Measurements from ENCODE around the gene DPM2. TPM values are rescaled to one million over a fixed set of nuclear protein-coding genes. Genes with fewer than 3 reads are reported as not detected.

DPM2 gene
- total and polyA plus RNA-seq, 2 experiments from 2014 or later: 36.6 to 92.4 TPM

DNA sequence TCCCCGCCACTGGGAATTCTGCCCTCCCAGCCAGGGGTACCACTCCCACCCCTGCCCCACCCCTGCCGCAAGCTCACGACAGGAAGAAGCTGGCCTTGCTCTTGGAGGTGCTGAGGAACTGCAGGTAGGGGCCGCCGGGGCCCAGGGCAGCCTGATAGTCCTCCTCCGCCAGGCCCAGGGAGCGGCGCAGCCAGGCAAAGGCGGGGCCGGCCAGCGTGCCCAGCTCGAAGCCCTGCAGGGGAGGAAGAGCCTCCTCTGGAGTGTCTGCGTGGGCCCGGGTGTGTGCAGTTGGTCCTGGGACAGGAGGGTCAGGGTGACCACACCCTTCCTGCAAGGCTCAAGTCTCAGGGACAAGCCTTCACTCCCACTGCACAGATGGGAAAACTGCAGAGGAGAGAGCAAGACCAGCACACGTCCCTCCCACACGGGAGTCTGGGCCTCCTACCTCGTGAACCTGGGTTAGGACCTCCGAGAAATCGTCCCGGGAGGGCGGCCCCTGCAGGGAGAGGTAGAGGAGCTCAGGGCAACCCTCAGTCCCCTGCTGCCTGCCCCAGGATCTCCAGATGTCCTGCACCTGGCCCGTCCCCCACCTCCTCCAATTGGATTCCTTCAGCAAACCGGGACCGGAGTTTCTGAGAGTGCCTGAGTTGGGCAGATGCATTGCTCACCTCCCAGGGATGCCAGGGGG lies 9.5 kb downstream of the DPM2 start:
- Mint-ChIP-seq H3K27me3 (ENCODE audit: insufficient read depth, low read depth, poor library complexity) (peaks cover 28% of the 10 kb centered on the region), H3K4me1 (peaks cover 28% of the 10 kb centered on the region), H3K9me3 (no peaks in the 10 kb centered on the region), H3K27ac (no peak overlapping the region), H3K36me3 (ENCODE audit: low read depth) (peaks cover 13% of the 10 kb centered on the region), H3K4me3 (peak overlapping the region; percentile 91)
- H3K79me2 ChIP-seq (replicated peaks; ENCODE audit: insufficient read depth): no peaks in the 10 kb centered on the region
- ATAC-seq (peak; percentile 17), DNase-seq (ENCODE audit: low spot score) (peak; percentile 67)
- peaks cover 16% of the 10 kb centered on the region for H3F3A ChIP-seq (replicated peaks; ENCODE audit: low read depth)
- TF ChIP-seq, protein P1, sequence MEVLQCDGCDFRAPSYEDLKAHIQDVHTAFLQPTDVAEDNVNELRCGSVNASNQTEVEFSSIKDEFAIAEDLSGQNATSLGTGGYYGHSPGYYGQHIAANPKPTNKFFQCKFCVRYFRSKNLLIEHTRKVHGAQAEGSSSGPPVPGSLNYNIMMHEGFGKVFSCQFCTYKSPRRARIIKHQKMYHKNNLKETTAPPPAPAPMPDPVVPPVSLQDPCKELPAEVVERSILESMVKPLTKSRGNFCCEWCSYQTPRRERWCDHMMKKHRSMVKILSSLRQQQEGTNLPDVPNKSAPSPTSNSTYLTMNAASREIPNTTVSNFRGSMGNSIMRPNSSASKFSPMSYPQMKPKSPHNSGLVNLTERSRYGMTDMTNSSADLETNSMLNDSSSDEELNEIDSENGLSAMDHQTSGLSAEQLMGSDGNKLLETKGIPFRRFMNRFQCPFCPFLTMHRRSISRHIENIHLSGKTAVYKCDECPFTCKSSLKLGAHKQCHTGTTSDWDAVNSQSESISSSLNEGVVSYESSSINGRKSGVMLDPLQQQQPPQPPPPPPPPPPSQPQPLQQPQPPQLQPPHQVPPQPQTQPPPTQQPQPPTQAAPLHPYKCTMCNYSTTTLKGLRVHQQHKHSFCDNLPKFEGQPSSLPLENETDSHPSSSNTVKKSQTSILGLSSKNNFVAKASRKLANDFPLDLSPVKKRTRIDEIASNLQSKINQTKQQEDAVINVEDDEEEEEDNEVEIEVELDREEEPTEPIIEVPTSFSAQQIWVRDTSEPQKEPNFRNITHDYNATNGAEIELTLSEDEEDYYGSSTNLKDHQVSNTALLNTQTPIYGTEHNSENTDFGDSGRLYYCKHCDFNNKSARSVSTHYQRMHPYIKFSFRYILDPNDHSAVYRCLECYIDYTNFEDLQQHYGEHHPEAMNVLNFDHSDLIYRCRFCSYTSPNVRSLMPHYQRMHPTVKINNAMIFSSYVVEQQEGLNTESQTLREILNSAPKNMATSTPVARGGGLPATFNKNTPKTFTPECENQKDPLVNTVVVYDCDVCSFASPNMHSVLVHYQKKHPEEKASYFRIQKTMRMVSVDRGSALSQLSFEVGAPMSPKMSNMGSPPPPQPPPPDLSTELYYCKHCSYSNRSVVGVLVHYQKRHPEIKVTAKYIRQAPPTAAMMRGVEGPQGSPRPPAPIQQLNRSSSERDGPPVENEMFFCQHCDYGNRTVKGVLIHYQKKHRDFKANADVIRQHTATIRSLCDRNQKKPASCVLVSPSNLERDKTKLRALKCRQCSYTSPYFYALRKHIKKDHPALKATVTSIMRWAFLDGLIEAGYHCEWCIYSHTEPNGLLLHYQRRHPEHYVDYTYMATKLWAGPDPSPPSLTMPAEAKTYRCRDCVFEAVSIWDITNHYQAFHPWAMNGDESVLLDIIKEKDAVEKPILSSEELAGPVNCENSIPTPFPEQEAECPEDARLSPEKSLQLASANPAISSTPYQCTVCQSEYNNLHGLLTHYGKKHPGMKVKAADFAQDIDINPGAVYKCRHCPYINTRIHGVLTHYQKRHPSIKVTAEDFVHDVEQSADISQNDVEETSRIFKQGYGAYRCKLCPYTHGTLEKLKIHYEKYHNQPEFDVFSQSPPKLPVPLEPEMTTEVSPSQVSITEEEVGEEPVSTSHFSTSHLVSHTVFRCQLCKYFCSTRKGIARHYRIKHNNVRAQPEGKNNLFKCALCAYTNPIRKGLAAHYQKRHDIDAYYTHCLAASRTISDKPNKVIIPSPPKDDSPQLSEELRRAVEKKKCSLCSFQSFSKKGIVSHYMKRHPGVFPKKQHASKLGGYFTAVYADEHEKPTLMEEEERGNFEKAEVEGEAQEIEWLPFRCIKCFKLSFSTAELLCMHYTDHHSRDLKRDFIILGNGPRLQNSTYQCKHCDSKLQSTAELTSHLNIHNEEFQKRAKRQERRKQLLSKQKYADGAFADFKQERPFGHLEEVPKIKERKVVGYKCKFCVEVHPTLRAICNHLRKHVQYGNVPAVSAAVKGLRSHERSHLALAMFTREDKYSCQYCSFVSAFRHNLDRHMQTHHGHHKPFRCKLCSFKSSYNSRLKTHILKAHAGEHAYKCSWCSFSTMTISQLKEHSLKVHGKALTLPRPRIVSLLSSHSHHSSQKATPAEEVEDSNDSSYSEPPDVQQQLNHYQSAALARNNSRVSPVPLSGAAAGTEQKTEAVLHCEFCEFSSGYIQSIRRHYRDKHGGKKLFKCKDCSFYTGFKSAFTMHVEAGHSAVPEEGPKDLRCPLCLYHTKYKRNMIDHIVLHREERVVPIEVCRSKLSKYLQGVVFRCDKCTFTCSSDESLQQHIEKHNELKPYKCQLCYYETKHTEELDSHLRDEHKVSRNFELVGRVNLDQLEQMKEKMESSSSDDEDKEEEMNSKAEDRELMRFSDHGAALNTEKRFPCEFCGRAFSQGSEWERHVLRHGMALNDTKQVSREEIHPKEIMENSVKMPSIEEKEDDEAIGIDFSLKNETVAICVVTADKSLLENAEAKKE (CRISPR knock-in tag; IDR thresholded peaks at IDR 0.05): no peak
- TF ChIP-seq JUNB (IDR thresholded peaks at IDR 0.05; ENCODE audit: unreplicated experiment) (no peak), REST (IDR thresholded peaks at IDR 0.05; ENCODE audit: unreplicated experiment) (no peak), ZNF114 (CRISPR knock-in tag; IDR thresholded peaks at IDR 0.05) (no peak), STAT1 (IDR thresholded peaks at IDR 0.05; ENCODE audit: unreplicated experiment) (no peak), CREB1 (CRISPR knock-in tag; IDR thresholded peaks at IDR 0.05; ENCODE audit: low read depth) (no peak)
- TF ChIP-seq, protein P2, sequence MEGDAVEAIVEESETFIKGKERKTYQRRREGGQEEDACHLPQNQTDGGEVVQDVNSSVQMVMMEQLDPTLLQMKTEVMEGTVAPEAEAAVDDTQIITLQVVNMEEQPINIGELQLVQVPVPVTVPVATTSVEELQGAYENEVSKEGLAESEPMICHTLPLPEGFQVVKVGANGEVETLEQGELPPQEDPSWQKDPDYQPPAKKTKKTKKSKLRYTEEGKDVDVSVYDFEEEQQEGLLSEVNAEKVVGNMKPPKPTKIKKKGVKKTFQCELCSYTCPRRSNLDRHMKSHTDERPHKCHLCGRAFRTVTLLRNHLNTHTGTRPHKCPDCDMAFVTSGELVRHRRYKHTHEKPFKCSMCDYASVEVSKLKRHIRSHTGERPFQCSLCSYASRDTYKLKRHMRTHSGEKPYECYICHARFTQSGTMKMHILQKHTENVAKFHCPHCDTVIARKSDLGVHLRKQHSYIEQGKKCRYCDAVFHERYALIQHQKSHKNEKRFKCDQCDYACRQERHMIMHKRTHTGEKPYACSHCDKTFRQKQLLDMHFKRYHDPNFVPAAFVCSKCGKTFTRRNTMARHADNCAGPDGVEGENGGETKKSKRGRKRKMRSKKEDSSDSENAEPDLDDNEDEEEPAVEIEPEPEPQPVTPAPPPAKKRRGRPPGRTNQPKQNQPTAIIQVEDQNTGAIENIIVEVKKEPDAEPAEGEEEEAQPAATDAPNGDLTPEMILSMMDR (conservative IDR thresholded peaks at IDR 0.05; ENCODE audit: low read depth in 2 of 2): no peak
- TF ChIP-seq, protein P3, sequence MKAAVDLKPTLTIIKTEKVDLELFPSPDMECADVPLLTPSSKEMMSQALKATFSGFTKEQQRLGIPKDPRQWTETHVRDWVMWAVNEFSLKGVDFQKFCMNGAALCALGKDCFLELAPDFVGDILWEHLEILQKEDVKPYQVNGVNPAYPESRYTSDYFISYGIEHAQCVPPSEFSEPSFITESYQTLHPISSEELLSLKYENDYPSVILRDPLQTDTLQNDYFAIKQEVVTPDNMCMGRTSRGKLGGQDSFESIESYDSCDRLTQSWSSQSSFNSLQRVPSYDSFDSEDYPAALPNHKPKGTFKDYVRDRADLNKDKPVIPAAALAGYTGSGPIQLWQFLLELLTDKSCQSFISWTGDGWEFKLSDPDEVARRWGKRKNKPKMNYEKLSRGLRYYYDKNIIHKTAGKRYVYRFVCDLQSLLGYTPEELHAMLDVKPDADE (IDR thresholded peaks at IDR 0.05): no peak
- no peak overlapping the region for H3K27ac ChIP-seq (ENCODE audit: low read depth)
- H3K9me2 ChIP-seq (ENCODE audit: insufficient read depth): no peaks in the 10 kb centered on the region
- H3K36me3 ChIP-seq (ENCODE audit: insufficient read depth): no peaks in the 10 kb centered on the region
- peaks cover 27% of the 10 kb centered on the region for H3K4me1 ChIP-seq (ENCODE audit: insufficient read depth)
- peak overlapping the region; percentile 87 for H3K4me2 ChIP-seq
- peak overlapping the region; percentile 63 for H3K4me3 ChIP-seq
- peaks cover 11% of the 10 kb centered on the region for H3K27me3 ChIP-seq (ENCODE audit: insufficient read depth)
- peaks cover under 1% of the 10 kb centered on the region; the same call in 1 of the 2 replicates for H4K20me1 ChIP-seq (replicated peaks; ENCODE audit: insufficient read depth)
- peak overlapping the region; percentile 81; the same call in 1 of the 2 replicates for H2AFZ ChIP-seq
